HEK293 (cell line): ENCODE results near the gene BORCS6.

Experiments used
- GLI2 ChIP-seq: fragments of 450-650 bp; formaldehyde crosslinking; IDR thresholded peaks from 2 replicates; pipeline ENCODE4; 2017; ENCODE audit warnings: missing biosample characterization, missing genetic modification characterization, low read depth, borderline replicate concordance
- KLF10 ChIP-seq: fragments of 450-650 bp; IDR thresholded peaks from 2 replicates; pipeline ENCODE4 v1.5.1; 2018; ENCODE audit warnings: missing biosample characterization, mild to moderate bottlenecking, missing genetic modification characterization
- ZBTB1 ChIP-seq: fragments of 450-650 bp; formaldehyde crosslinking; IDR thresholded peaks from 2 replicates; pipeline ENCODE4 v1.5.1; 2016; ENCODE audit warnings: missing biosample characterization, missing genetic modification characterization
- ZBTB10 ChIP-seq: fragments of 450-650 bp; formaldehyde crosslinking; IDR thresholded peaks from 2 replicates; pipeline ENCODE4 v1.5.1; 2016; ENCODE audit warnings: missing biosample characterization, missing genetic modification characterization
- ZBTB44 ChIP-seq: fragments of 450-650 bp; IDR thresholded peaks from 2 replicates; pipeline ENCODE4 v1.5.1; 2018; ENCODE audit warnings: missing biosample characterization, mild to moderate bottlenecking, missing genetic modification characterization
- ZBTB49 ChIP-seq: fragments of 450-650 bp; formaldehyde crosslinking; IDR thresholded peaks from 2 replicates; pipeline ENCODE4 v1.5.1; 2016; ENCODE audit warnings: missing biosample characterization, missing genetic modification characterization, low read depth
- ZEB2 ChIP-seq: fragments of 450-650 bp; formaldehyde crosslinking; IDR thresholded peaks from 2 replicates; pipeline ENCODE4 v1.5.1; 2016; ENCODE audit warnings: missing biosample characterization, missing genetic modification characterization
- ZFP69B ChIP-seq: fragments of 450-650 bp; formaldehyde crosslinking; IDR thresholded peaks from 2 replicates; pipeline ENCODE4 v1.5.1; 2016; ENCODE audit warnings: missing biosample characterization, missing genetic modification characterization
- ZNF148 ChIP-seq: fragments of 450-650 bp; formaldehyde crosslinking; IDR thresholded peaks from 2 replicates; pipeline ENCODE4 v1.5.0; 2017; ENCODE audit warnings: missing biosample characterization, missing genetic modification characterization, borderline replicate concordance
- ZNF157 ChIP-seq: fragments of 450-650 bp; formaldehyde crosslinking; IDR thresholded peaks from 2 replicates; pipeline ENCODE4 v1.5.1; 2016; ENCODE audit warnings: missing biosample characterization, missing genetic modification characterization
- ZNF19 ChIP-seq: fragments of 450-650 bp; formaldehyde crosslinking; IDR thresholded peaks from 2 replicates; pipeline ENCODE4; 2016; ENCODE audit warnings: missing biosample characterization, missing genetic modification characterization, low read depth
- ZNF211 ChIP-seq: fragments of 450-650 bp; formaldehyde crosslinking; IDR thresholded peaks from 2 replicates; pipeline ENCODE4 v1.5.1; 2016; ENCODE audit warnings: low read depth, missing biosample characterization, missing genetic modification characterization
- ZNF221 ChIP-seq: fragments of 450-650 bp; formaldehyde crosslinking; IDR thresholded peaks from 2 replicates; pipeline ENCODE4 v1.5.1; 2017; ENCODE audit warnings: missing biosample characterization, missing genetic modification characterization, borderline replicate concordance
- ZNF266 ChIP-seq: fragments of 450-650 bp; formaldehyde crosslinking; IDR thresholded peaks from 2 replicates; pipeline ENCODE4 v1.5.1; 2016; ENCODE audit warnings: missing biosample characterization, missing genetic modification characterization, low read depth
- ZNF416 ChIP-seq: fragments of 450-650 bp; formaldehyde crosslinking; IDR thresholded peaks from 2 replicates; pipeline ENCODE4 v1.5.1; 2016; ENCODE audit warnings: missing biosample characterization, missing genetic modification characterization
- ZNF48 ChIP-seq: fragments of 450-650 bp; formaldehyde crosslinking; IDR thresholded peaks from 2 replicates; pipeline ENCODE4 v1.5.1; 2016; ENCODE audit warnings: missing biosample characterization, missing genetic modification characterization
- ZNF488 ChIP-seq: fragments of 450-650 bp; formaldehyde crosslinking; IDR thresholded peaks from 2 replicates; pipeline ENCODE4 v1.5.1; 2016; ENCODE audit warnings: missing biosample characterization, missing genetic modification characterization
- ZNF513 ChIP-seq: fragments of 450-650 bp; IDR thresholded peaks from 2 replicates; pipeline ENCODE4 v1.5.1; 2018; ENCODE audit warnings: missing biosample characterization, missing genetic modification characterization
- ZNF514 ChIP-seq: fragments of 450-650 bp; formaldehyde crosslinking; IDR thresholded peaks from 2 replicates; pipeline ENCODE4 v1.5.1; 2016; ENCODE audit warnings: missing biosample characterization, missing genetic modification characterization
- ZNF530 ChIP-seq: fragments of 450-650 bp; formaldehyde crosslinking; IDR thresholded peaks from 2 replicates; pipeline ENCODE4 v1.5.1; 2016; ENCODE audit warnings: low read depth, missing biosample characterization, missing genetic modification characterization
- ZNF560 ChIP-seq: fragments of 450-650 bp; formaldehyde crosslinking; IDR thresholded peaks from 2 replicates; pipeline ENCODE4 v1.5.1; 2017; ENCODE audit warnings: missing biosample characterization, missing genetic modification characterization, borderline replicate concordance
- ZNF660 ChIP-seq: fragments of 450-650 bp; IDR thresholded peaks from 2 replicates; pipeline ENCODE4 v1.5.1; 2018; ENCODE audit warnings: missing biosample characterization, mild to moderate bottlenecking, missing genetic modification characterization
- ZNF76 ChIP-seq: fragments of 450-650 bp; formaldehyde crosslinking; IDR thresholded peaks from 2 replicates; pipeline ENCODE4; 2016; ENCODE audit warnings: low read depth, missing biosample characterization, missing genetic modification characterization, borderline replicate concordance
- ZNF830 ChIP-seq: fragments of 450-650 bp; IDR thresholded peaks from 2 replicates; pipeline ENCODE4 v1.5.0; 2018; ENCODE audit warnings: missing biosample characterization, missing genetic modification characterization, low read depth, mild to moderate bottlenecking, moderate library complexity
- ZSCAN23 ChIP-seq: fragments of 450-650 bp; formaldehyde crosslinking; IDR thresholded peaks from 2 replicates; pipeline ENCODE4 v1.5.1; 2016; ENCODE audit warnings: missing biosample characterization, missing genetic modification characterization
- ZSCAN5A ChIP-seq: fragments of 450-650 bp; formaldehyde crosslinking; IDR thresholded peaks from 2 replicates; pipeline ENCODE4 v1.5.1; 2016; ENCODE audit warnings: missing biosample characterization, missing genetic modification characterization

Gene BORCS6

GRCh38 chr17:8226536-8227237, 36.7 kb upstream of the BORCS6 start (continued):
- TF ChIP-seq ZNF148 (tag by site-specific recombination) (no peak), ZNF513 (tag by site-specific recombination) (peak; percentile 53; the same call in 1 of the 2 replicates), ZNF211 (no peak), GLI2 (tag by site-specific recombination) (no peak), ZNF416 (tag by site-specific recombination) (no peak), ZNF514 (no peak), ZFP69B (tag by site-specific recombination) (peak; percentile 65), ZNF76 (peak; percentile 68; the same call in 1 of the 2 replicates), ZNF157 (tag by site-specific recombination) (no peak), ZBTB1 (no peak), ZNF266 (tag by site-specific recombination) (no peak), ZNF830 (no peak), ZSCAN23 (peak; percentile 93), ZNF488 (no peak), ZBTB10 (tag by site-specific recombination) (no peak; the same call in 1 of the 2 replicates), ZNF221 (0 out of 2 replicates have a peak, but pooled peaks have one; percentile 31), ZBTB49 (tag by site-specific recombination) (no peak), ZNF19 (tag by site-specific recombination) (no peak), ZSCAN5A (tag by site-specific recombination) (no peak), ZNF660 (tag by site-specific recombination) (peak; percentile 92), ZEB2 (peak; percentile 76), ZNF530 (tag by site-specific recombination) (no peak), ZNF48 (tag by site-specific recombination) (no peak), ZBTB44 (tag by site-specific recombination) (no peak; the same call in none of the 2 replicates), KLF10 (tag by site-specific recombination) (peak; percentile 15; the same call in 1 of the 2 replicates), ZNF560 (tag by site-specific recombination) (no peak)
